NCI-H345 treated with DMSO at 0.1 percent for 48 hours (cell line): ENCODE results near the gene F7.
"Not testable (repeated sequence)": the region's sequence is repeated elsewhere in the genome, so short reads cannot be mapped to it uniquely, and the experiment has no call there.

Experiments
- DNase-seq: peaks from one replicate; lab custom pipeline; 2025; ENCODE audit not compliant: unreplicated experiment; lab: John Stamatoyannopoulos, UW

The F7 gene

GRCh38 chr13:113098162-113098732 is 7.3 kb upstream of the F7 start:
- no peak for DNase-seq

GRCh38 chr13:113099142-113099541 is 6.4 kb upstream of the F7 start:
- DNase-seq, result no peak

- DNase-seq, result not testable (repeated sequence)
Measured at GRCh38 chr13:113102302-113102701, 3.3 kb upstream of the F7 start.

- no peak for DNase-seq
Measured at GRCh38 chr13:113102727-113103126, 2.9 kb upstream of the F7 start.

GRCh38 chr13:113103646-113104045 is 1.9 kb upstream of the F7 start:
- no peak for DNase-seq

GRCh38 chr13:113105921-113106452 is 396 bp downstream of the F7 start:
- no peak for DNase-seq

GRCh38 chr13:113106711-113107351 is 1.2 kb downstream of the F7 start:
- DNase-seq, result no peak

- not testable (repeated sequence) for DNase-seq
Measured at GRCh38 chr13:113108521-113108920, 2.9 kb downstream of the F7 start.

GRCh38 chr13:113109151-113110047 is 3.8 kb downstream of the F7 start:
- no peak for DNase-seq

- no peak for DNase-seq
Measured at GRCh38 chr13:113110048-113110851, 4.7 kb downstream of the F7 start.

GRCh38 chr13:113110852-113111315 is 5.3 kb downstream of the F7 start:
- no peak for DNase-seq

- not testable (repeated sequence) for DNase-seq
Measured at GRCh38 chr13:113111821-113112220, 6.2 kb downstream of the F7 start.

- DNase-seq, result not testable (repeated sequence)
Measured at GRCh38 chr13:113112475-113112874, 6.9 kb downstream of the F7 start.

GRCh38 chr13:113112893-113113845 is 7.6 kb downstream of the F7 start:
- DNase-seq, result no peak

- DNase-seq, result no peak
Measured at GRCh38 chr13:113113846-113114271, 8.3 kb downstream of the F7 start.

GRCh38 chr13:113114511-113115362 is 9.1 kb downstream of the F7 start:
- DNase-seq, result no peak

GRCh38 chr13:113115363-113116205 is 10.0 kb downstream of the F7 start:
- no peak for DNase-seq
